SK-N-SH treated with all-trans-retinoic acid at 6 μM for 48 hours (cell line): ENCODE data around the gene PDIA5.

Experiments used
- ATAC-seq: fragments of 200-7000 bp; cut with Tn5 transposase; 3 replicates; pipeline ENCODE4 v1.9.1; 2020; ENCODE audit warnings: mild to moderate bottlenecking, moderate library complexity
- ARNTL ChIP-seq: fragments of 450-650 bp; formaldehyde crosslinking; IDR thresholded peaks from 2 replicates; pipeline ENCODE4 v1.5.0; 2020; ENCODE audit warnings: low read depth, mild to moderate bottlenecking, moderate library complexity, borderline replicate concordance
- BACH2 ChIP-seq: fragments of 250-450 bp; sonication (Bioruptor Pico); IDR thresholded peaks from 2 replicates; pipeline ENCODE4 v1.9.0; 2021; ENCODE audit warnings: mild to moderate bottlenecking, borderline replicate concordance
- CSDC2 ChIP-seq: fragments of 250-450 bp; sonication (Bioruptor Pico); IDR thresholded peaks from 2 replicates; pipeline ENCODE4 v1.5.0; 2020; ENCODE audit warnings: mild to moderate bottlenecking, moderate library complexity
- ESRRG ChIP-seq: fragments of 250-450 bp; sonication (Bioruptor Pico); IDR thresholded peaks from 2 replicates; pipeline ENCODE4 v1.6.1; 2021; ENCODE audit warnings: mild to moderate bottlenecking
- ISL1 ChIP-seq: fragments of 250-450 bp; sonication (Bioruptor Pico); IDR thresholded peaks from 2 replicates; pipeline ENCODE4 v2.1.2; 2022; ENCODE audit warnings: mild to moderate bottlenecking, moderate library complexity
- OSR1 ChIP-seq: fragments of 250-450 bp; sonication (Bioruptor Pico); IDR thresholded peaks from 2 replicates; pipeline ENCODE4 v1.8.0; 2022; ENCODE audit warnings: moderate library complexity, mild to moderate bottlenecking, inconsistent platforms
- PPARA ChIP-seq: fragments of 250-450 bp; sonication (Bioruptor Pico); IDR thresholded peaks from 2 replicates; pipeline ENCODE4 v1.5.0; 2020; ENCODE audit warnings: mild to moderate bottlenecking, borderline replicate concordance
- RARB ChIP-seq: fragments of 250-450 bp; sonication (Bioruptor Pico); IDR thresholded peaks from 2 replicates; pipeline ENCODE4 v1.8.0; 2021; ENCODE audit warnings: mild to moderate bottlenecking, moderate library complexity
- SNAI2 ChIP-seq: fragments of 250-450 bp; sonication (Bioruptor Pico); IDR thresholded peaks from 2 replicates; pipeline ENCODE4 v1.5.0; 2020; ENCODE audit warnings: mild to moderate bottlenecking, moderate library complexity
- TCF4 ChIP-seq: fragments of 250-450 bp; sonication (Bioruptor Pico); IDR thresholded peaks from 2 replicates; pipeline ENCODE4 v1.8.0; 2021; ENCODE audit warnings: mild to moderate bottlenecking, moderate library complexity, borderline replicate concordance
- TOX ChIP-seq: fragments of 250-450 bp; sonication (Bioruptor Pico); IDR thresholded peaks from 2 replicates; pipeline ENCODE4 v1.8.0; 2021; ENCODE audit warnings: mild to moderate bottlenecking, moderate library complexity, borderline replicate concordance
- ZC3H10 ChIP-seq: fragments of 250-450 bp; sonication (Bioruptor Pico); IDR thresholded peaks from 2 replicates; pipeline ENCODE4 v1.5.1; 2021; ENCODE audit warnings: mild to moderate bottlenecking, moderate library complexity
- ZFP3 ChIP-seq: fragments of 250-450 bp; sonication (Bioruptor Pico); IDR thresholded peaks from 2 replicates; pipeline ENCODE4 v1.5.0; 2020; ENCODE audit warnings: mild to moderate bottlenecking, moderate library complexity
- ZNF565 ChIP-seq: fragments of 450-650 bp; formaldehyde crosslinking; conservative IDR thresholded peaks from 2 replicates; pipeline ENCODE4 v1.5.0; 2020; ENCODE audit warnings: low read depth, mild to moderate bottlenecking, moderate library complexity
- ZNF70 ChIP-seq: fragments of 450-650 bp; formaldehyde crosslinking; IDR thresholded peaks from 2 replicates; pipeline ENCODE4 v1.5.0; 2020; ENCODE audit warnings: mild to moderate bottlenecking, moderate library complexity
- TF ChIP-seq, protein P1 (sequence below): fragments of 250-450 bp; sonication (Bioruptor Pico); IDR thresholded peaks from 2 replicates; pipeline ENCODE4 v1.5.1; 2020; ENCODE audit warnings: low read depth, mild to moderate bottlenecking, moderate library complexity
- TF ChIP-seq, protein P2 (sequence below): fragments of 250-450 bp; sonication (Bioruptor Pico); IDR thresholded peaks from 2 replicates; pipeline ENCODE4 v1.5.0; 2020; ENCODE audit warnings: mild to moderate bottlenecking, moderate library complexity
- TF ChIP-seq, protein P3 (sequence below): fragments of 250-450 bp; sonication (Bioruptor Pico); IDR thresholded peaks from 2 replicates; pipeline ENCODE4 v1.8.0; 2020; ENCODE audit warnings: mild to moderate bottlenecking, moderate library complexity, borderline replicate concordance

The PDIA5 gene

DNA sequence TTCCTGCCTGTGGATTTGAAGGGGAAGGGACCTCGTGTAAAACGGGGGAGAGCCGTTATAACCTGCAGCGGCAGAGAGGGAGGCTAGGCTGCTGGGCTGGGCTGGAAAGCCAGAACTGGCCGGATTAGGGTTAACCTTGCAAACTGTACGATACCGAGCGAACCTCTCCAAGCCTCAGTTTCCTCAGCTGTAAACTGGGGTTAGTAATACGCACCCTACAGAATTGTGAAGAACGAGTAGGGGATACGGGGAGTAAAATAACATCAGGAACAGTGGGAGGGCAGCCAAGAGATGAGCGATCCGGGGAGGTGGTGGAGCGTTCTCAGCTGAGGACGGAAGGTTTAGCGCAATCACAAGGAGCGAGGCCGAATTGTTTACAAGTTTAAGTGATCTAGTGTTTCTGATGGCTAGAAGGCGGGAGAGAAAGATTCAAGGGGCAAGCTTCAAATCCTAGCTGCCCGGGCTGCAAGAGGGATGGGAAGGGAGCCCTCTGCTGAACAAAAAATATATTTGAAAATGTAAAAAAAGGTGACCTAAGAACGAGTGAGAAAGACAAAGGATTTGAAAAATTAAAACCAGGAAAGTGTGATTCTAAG is 38.5 kb upstream of the PDIA5 start:
- peak; percentile 68 for ATAC-seq
- TF ChIP-seq BACH2 (no peak), ZC3H10 (CRISPR knock-in tag) (no peak), ARNTL (CRISPR knock-in tag) (no peak)
- TF ChIP-seq, all 23 proteins: peak for 0

DNA sequence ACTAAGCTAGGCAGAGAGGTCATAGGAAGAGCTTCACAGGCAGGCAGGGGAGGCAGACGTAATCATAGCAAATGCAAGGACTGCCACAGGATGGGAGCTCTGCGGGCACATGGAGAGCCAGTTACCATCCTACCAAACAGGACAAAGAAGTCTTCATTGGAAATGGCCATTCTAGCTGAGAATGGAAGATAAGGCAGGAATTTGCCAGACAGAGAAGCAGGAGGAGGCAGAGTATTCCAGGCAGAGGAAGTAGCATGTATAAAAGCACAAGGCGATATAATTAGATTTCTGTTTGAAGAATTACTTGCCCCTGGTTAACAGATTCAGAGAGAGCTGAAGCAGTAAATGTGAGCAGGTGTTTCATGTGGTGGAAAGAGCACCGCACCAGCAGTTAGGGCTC is 35.8 kb upstream of the PDIA5 start:
- TF ChIP-seq ZNF70 (no peak), TCF4 (CRISPR knock-in tag) (no peak), CSDC2 (CRISPR knock-in tag) (no peak), PPARA (CRISPR knock-in tag) (no peak), ZC3H10 (CRISPR knock-in tag) (no peak), BACH2 (no peak), TOX (CRISPR knock-in tag) (no peak), RARB (CRISPR knock-in tag) (no peak), ZFP3 (no peak), SNAI2 (CRISPR knock-in tag) (no peak), ARNTL (CRISPR knock-in tag) (no peak), ZNF565 (CRISPR knock-in tag) (no peak), ISL1 (CRISPR knock-in tag) (no peak), OSR1 (CRISPR knock-in tag) (no peak)
- TF ChIP-seq, protein P1, sequence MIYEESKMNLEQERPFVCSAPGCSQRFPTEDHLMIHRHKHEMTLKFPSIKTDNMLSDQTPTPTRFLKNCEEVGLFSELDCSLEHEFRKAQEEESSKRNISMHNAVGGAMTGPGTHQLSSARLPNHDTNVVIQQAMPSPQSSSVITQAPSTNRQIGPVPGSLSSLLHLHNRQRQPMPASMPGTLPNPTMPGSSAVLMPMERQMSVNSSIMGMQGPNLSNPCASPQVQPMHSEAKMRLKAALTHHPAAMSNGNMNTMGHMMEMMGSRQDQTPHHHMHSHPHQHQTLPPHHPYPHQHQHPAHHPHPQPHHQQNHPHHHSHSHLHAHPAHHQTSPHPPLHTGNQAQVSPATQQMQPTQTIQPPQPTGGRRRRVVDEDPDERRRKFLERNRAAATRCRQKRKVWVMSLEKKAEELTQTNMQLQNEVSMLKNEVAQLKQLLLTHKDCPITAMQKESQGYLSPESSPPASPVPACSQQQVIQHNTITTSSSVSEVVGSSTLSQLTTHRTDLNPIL (CRISPR knock-in tag) = no peak
- TF ChIP-seq, protein P2, sequence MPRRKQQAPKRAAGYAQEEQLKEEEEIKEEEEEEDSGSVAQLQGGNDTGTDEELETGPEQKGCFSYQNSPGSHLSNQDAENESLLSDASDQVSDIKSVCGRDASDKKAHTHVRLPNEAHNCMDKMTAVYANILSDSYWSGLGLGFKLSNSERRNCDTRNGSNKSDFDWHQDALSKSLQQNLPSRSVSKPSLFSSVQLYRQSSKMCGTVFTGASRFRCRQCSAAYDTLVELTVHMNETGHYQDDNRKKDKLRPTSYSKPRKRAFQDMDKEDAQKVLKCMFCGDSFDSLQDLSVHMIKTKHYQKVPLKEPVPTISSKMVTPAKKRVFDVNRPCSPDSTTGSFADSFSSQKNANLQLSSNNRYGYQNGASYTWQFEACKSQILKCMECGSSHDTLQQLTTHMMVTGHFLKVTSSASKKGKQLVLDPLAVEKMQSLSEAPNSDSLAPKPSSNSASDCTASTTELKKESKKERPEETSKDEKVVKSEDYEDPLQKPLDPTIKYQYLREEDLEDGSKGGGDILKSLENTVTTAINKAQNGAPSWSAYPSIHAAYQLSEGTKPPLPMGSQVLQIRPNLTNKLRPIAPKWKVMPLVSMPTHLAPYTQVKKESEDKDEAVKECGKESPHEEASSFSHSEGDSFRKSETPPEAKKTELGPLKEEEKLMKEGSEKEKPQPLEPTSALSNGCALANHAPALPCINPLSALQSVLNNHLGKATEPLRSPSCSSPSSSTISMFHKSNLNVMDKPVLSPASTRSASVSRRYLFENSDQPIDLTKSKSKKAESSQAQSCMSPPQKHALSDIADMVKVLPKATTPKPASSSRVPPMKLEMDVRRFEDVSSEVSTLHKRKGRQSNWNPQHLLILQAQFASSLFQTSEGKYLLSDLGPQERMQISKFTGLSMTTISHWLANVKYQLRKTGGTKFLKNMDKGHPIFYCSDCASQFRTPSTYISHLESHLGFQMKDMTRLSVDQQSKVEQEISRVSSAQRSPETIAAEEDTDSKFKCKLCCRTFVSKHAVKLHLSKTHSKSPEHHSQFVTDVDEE = no peak
- TF ChIP-seq, protein P3, sequence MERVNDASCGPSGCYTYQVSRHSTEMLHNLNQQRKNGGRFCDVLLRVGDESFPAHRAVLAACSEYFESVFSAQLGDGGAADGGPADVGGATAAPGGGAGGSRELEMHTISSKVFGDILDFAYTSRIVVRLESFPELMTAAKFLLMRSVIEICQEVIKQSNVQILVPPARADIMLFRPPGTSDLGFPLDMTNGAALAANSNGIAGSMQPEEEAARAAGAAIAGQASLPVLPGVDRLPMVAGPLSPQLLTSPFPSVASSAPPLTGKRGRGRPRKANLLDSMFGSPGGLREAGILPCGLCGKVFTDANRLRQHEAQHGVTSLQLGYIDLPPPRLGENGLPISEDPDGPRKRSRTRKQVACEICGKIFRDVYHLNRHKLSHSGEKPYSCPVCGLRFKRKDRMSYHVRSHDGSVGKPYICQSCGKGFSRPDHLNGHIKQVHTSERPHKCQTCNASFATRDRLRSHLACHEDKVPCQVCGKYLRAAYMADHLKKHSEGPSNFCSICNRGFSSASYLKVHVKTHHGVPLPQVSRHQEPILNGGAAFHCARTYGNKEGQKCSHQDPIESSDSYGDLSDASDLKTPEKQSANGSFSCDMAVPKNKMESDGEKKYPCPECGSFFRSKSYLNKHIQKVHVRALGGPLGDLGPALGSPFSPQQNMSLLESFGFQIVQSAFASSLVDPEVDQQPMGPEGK (CRISPR knock-in tag) = no peak

DNA sequence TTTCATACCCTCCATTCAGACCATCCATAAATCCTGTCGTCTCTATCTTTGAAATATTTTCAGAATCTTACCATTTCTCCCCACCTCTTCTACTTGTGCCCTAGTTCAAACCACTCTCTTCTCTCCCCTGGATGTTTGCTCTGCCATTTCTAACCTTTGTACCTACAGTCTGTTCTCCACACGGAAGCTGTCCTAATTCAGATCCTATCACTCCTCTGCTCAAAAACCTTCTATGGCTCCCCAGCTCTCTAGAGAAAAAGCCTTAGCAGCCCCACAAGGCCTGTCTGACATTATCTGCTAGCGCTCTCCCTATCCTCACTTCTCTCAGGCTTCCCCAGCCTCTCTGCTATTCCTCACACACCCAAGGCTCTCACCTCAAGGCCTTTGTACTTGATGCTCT is 34.8 kb upstream of the PDIA5 start:
- ATAC-seq = no peak
- TF ChIP-seq ESRRG (CRISPR knock-in tag) (no peak), ZNF565 (CRISPR knock-in tag) (no peak), ZFP3 (no peak), ARNTL (CRISPR knock-in tag) (no peak), TCF4 (CRISPR knock-in tag) (no peak), ZNF70 (no peak), ISL1 (CRISPR knock-in tag) (no peak)

More for the DNA sequence above, 35.8 kb upstream of the PDIA5 start:
- no peak for ATAC-seq

DNA sequence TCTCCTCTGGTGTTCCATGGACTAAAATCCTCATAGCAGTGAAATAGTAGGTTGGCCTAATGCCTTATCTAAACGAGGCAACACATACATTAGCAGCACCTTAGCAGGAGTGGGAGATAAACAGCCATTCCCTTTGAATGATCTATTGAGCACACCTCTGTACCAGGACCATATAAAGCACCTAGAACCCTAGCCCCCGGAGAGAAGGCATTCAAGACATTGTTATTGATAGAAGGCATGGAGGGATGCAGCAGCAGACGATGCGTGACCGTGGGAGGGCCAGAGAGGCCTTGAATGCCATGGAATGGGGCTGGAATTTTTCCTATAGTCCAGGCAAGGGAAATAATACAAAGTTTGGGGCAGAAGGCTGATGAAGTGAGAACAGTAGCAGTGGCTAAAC is 32.7 kb upstream of the PDIA5 start:
- ATAC-seq = no peak
- no peak for TF ChIP-seq TCF4 (CRISPR knock-in tag)
- no peak for TF ChIP-seq RARB (CRISPR knock-in tag)
- no peak for TF ChIP-seq PPARA (CRISPR knock-in tag)
- no peak for TF ChIP-seq ARNTL (CRISPR knock-in tag)
- TF ChIP-seq, protein P2 = no peak
- TF ChIP-seq, protein P3 (CRISPR knock-in tag) = no peak
- TF ChIP-seq, protein P1 (CRISPR knock-in tag) = no peak
- TF ChIP-seq ZFP3 = no peak
